WTC11 (cell line): ENCODE measurements around the gene MEIOSIN.

Experiments
- CTCF ChIP-seq: fragments of 200-600 bp; IDR thresholded peaks from 2 replicates; pipeline ENCODE4 v1.8.0; 2022; ENCODE audit warnings: antibody characterized with exemption
- ELF4 ChIP-seq: sonication (generic); formaldehyde crosslinking; IDR thresholded peaks from 2 replicates; pipeline ENCODE4 v1.8.1; 2022; ENCODE audit warnings: low read depth, mild to moderate bottlenecking, moderate library complexity, missing genetic modification reagents
- FOXK1 ChIP-seq: sonication (generic); formaldehyde crosslinking; IDR thresholded peaks from 2 replicates; pipeline ENCODE4 v1.8.0; 2022; ENCODE audit warnings: mild to moderate bottlenecking, moderate library complexity, missing genetic modification reagents
- RELA ChIP-seq: sonication (generic); formaldehyde crosslinking; IDR thresholded peaks from 2 replicates; pipeline ENCODE4 v1.8.1; 2022; ENCODE audit warnings: missing genetic modification reagents, mild to moderate bottlenecking, borderline replicate concordance
- SMAD4 ChIP-seq: sonication (generic); formaldehyde crosslinking; IDR thresholded peaks from 2 replicates; pipeline ENCODE4 v1.8.0; 2022; ENCODE audit warnings: mild to moderate bottlenecking, missing genetic modification reagents
- TEAD4 ChIP-seq: sonication (generic); formaldehyde crosslinking; IDR thresholded peaks from 2 replicates; pipeline ENCODE4 v1.8.0; 2022; ENCODE audit warnings: mild to moderate bottlenecking, missing genetic modification reagents
- TP53 ChIP-seq: sonication (generic); formaldehyde crosslinking; IDR thresholded peaks from 2 replicates; pipeline ENCODE4 v1.8.1; 2023; ENCODE audit warnings: mild to moderate bottlenecking, missing genetic modification reagents
- ZNF263 ChIP-seq: sonication (generic); formaldehyde crosslinking; IDR thresholded peaks from 2 replicates; pipeline ENCODE4 v1.8.1; 2022; ENCODE audit warnings: low read depth, mild to moderate bottlenecking, moderate library complexity, missing genetic modification reagents
- ZNF512 ChIP-seq: sonication (generic); formaldehyde crosslinking; IDR thresholded peaks from 2 replicates; pipeline ENCODE4 v1.8.1; 2022; ENCODE audit warnings: missing genetic modification reagents, borderline replicate concordance

GRCh38 chr19:45774765-45775164, 41.5 kb downstream of the MEIOSIN start:
- TF ChIP-seq CTCF (peak; percentile 24; the same call in 1 of the 2 replicates), SMAD4 (CRISPR knock-in tag) (no peak), ZNF512 (CRISPR knock-in tag) (no peak), TEAD4 (CRISPR knock-in tag) (no peak), FOXK1 (CRISPR knock-in tag) (no peak), ZNF263 (CRISPR knock-in tag) (no peak), RELA (CRISPR knock-in tag) (no peak), TP53 (CRISPR knock-in tag) (no peak), ELF4 (CRISPR knock-in tag) (no peak)
